GM18907 (cell line): Measurements from ENCODE around the gene UFD1.

Source experiments
- ATAC-seq: cut with Tn5 transposase; IDR thresholded peaks from one replicate; pipeline ENCODE4 v1.9.1; 2021; ENCODE audit warnings: mild to moderate bottlenecking, moderate library complexity; ENCODE audit not compliant: unreplicated experiment

The UFD1 gene

GRCh38 chr22:19478901-19479354, at the start of gene UFD1:
UFD1 (minus strand) TSS chr22:19479193; CDS start chr22:19479085, 108 bp downstream.
- peak; percentile 55 for ATAC-seq

DNA sequence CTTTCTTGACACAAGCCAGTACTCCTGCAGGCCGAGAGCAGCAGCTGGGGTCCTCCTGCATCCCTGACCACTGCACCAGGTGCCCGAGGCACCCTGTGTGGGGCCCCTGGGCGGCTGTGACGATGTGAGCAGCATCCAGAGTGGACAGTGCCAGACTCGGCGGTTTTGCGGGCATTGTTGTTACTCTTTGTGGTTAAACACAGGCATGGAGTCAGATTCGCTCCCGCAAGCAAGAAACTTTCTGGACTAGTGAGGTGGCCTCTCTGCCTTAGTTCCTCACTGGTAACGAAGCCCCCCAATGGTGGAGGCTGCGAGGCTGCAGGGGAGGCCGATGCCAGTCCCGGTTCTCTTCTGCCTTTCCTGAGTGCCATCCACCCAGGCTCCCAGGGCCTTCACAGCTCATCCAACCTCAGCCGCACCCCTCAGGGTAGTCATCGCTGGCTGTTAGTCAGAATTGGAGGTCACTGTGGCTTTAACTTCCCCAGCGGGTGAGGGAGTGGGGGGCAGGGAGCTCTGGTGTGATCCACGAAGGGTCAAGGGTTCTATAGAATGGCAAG, 48.9 kb upstream of the UFD1 start:
- ATAC-seq: no peak

GRCh38 chr22:19527321-19527721, 48.3 kb upstream of the UFD1 start:
- no peak for ATAC-seq

DNA sequence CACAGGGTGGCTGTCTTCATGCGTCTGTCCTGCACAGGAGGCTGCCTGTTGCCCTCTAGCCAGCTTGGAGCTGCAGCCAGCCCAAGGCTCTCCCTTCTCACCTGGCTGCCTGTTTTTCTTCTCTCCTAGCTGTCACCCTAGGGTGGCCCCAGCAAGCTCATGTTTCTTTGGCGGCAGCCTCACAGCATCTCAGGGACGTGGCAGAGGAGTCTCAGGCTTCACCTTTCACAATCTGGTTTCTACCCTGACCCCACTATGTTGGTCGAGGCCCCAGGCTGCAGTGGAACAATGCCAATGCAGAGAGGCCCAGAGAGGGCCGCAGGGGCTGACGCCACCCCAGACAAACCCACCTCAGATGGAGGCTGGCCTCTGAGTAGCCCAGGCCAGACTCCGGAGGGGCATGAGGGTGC, 47.7 kb upstream of the UFD1 start:
- ATAC-seq: no peak

- no peak for ATAC-seq
Measured at GRCh38 chr22:19526076-19526701, 47.2 kb upstream of the UFD1 start.

GRCh38 chr22:19525666-19526065, 46.7 kb upstream of the UFD1 start:
- ATAC-seq: no peak

- ATAC-seq: no peak
Measured at GRCh38 chr22:19525116-19525660, 46.2 kb upstream of the UFD1 start.

DNA sequence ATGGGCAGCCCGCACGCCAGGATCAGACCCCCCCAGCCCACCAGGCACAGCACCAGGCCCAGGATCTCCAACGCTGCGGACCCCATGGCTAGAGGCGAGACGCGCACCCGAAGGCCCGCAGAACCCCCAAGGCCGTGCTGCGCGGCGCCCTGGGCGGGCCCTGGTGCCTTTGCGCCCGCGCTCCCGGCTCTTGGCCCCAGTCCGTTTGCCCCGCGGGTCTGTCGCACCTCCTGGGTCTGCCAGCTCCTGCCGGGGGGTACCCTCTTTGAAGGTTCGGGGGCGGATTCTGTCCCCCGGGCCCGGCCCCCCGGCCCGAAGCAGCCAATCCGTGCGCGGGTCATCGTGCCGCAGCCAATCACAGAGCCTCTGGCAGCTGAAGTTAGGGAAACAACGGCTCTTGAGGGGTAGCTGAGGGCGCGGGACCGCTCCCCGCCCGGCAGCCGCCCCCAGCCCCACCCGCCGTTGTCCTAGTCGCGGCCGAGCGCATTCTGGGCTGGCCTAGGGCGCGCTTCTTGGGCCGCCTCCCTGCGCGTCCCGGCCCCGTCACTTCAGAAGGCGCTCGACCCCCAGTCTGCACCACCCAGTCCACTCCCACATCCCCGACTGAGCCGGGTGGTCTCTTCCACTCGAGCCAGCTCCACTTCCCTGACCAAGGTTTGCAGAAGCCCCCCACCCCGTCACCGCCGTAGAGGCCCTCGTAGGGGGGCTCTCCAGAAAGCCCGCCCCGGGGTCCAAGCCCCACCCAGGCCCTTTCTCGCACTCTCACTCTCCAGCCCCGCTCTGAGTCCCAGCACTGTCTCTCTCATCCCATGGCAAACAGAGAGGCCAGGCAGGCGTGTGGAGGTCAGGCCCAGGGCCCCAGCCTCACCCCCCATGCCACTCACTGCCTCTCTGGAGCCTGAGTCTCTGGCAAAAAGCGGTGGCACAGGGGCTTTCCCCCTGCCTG, 45.5 kb upstream of the UFD1 start, which contains the start of gene CLDN5:
Gene CLDN5 (minus strand): TSS at position 241 of the 946 bp plus-strand sequence. CDS start 155 bp downstream, at position 86.
- no peak for ATAC-seq

DNA sequence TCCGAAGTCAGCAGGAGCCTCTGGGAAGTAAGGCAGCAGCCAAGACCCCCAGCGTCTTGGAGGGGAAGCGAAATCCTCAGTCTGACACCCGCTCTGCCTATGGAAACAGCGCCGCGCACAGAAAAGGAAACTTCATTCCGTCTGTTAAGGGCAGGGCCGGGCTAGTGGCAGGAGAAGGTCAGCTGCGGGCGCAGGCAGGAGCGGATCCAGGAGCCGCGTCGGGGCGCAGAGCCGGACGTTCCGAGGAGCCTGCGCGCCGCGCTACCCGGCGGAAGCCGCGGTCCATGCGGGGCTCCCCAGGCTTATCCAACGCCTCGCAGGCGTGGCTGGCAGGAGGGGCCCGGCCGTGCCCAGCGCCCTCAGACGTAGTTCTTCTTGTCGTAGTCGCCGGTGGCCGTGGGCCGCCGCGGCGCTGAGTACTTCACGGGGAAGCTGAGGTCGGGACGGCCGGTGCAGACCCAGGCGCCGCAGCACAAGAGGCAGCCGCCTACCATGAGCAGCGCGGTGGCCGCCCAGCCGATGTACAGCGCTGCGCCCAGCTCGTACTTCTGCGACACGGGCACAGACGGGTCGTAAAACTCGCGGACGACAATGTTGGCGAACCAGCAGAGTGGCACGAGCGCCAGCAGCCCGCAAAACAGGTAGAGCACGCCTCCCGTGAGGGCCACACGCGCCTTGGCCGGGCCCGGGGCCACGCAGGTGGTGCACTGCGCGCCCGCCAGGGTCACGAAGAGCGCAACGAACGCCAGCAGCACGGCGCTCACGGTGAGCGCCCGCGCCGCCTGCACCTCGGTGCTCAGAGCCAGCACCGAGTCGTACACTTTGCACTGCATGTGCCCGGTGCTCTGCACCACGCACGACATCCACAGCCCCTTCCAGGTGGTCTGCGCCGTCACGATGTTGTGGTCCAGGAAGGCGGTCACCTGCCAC, 44.5 kb upstream of the UFD1 start:
- no peak for ATAC-seq

DNA sequence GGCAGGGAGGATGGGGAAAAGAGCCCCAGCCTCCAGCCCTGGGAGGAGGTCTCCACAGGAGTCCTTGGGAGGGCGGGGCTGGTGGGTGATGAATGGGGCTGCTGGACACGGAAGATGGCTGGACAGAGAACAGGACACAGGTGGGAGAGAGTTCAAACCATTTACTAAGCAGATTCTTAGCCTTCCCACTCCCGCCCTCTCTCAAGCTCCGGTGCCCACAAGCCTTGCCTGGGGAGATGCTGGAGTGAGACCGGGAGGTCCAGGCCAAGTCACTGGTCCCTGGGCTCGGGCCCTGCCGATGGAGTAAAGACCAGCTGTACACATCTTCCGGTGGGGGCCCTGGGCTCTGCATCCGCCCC, 43.9 kb upstream of the UFD1 start:
- no peak for ATAC-seq

- no peak for ATAC-seq
Measured at GRCh38 chr22:19522190-19522880, 43.3 kb upstream of the UFD1 start.

DNA sequence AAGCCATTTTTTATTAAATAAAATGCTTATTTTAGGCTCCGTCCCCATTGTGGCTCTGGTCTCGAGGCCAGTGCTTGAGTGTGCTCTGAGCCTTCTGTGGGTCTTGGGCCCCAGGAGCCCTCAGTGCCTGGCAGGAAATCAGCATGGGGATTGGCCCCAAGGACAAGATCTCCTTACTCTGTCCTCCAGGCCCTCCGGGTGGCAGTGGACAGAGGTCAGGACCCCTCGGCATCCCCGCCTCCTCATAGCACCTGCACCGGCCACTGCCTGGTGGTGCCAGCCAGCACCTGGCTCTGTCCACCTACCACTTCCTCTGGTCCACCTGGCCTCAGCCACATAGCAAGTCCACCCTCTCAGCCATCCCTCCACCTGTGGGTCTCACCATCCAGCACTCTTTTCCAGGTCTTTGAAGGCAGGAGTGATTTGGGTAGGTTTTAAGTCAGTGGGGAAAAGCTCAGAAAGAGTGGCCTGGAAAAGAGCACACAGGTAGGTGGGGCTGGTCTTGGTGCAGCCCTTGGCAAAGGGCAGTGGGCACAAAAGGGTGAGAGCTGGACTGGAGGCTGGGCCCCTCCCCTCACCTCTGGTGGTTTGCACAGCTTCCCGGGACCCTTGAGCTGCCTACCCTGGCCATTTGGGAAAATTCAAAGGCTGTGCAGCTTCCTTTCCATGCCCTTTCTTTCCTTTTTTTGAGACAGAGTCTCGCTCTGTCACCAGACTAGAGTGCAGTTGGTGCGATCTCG, 41.7 kb upstream of the UFD1 start:
- no peak for ATAC-seq

- ATAC-seq: no peak
Measured at GRCh38 chr22:19520007-19520406, 41.0 kb upstream of the UFD1 start.

DNA sequence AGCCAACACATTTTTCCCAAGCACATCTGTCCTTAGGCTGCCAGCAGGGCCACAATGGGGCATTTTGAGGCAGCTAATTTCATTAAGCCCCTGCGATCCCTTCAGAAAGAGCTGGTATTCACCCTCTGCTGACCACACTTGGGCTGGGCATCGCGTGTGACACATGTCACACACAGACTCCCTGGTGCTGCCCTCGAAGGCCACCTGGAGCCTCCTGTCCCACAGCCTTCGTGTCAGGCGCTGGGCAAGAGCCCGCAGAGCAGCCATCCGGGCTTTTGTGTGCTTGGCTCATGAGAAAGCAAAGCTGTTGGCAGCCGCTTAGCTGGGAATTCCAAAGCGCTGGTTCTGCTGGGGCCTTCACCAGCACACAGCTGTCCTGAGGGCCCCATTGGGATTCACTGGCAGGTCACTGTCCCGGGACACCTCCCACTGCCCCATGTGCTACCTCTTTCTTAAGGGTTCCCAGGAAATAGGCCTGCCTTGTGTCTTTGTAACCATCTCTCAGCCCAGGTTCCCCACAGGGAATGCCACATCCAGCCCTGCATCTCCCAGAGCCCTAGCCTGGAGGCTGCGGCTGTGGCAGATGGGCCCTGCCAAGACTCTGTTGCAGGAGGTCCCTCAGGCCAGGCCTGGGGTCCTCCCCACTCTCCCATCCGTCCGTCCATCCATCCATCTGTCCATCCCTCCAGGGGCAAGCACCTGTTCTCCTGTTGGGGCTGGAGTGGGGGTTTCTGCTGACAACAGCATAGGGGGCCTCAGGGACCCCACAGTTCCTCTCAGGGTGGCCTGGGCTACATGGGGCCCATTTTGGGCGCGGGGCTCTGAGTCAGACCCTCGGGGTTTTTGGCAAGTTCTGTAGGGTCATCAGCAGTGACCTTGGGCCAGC, 40.3 kb upstream of the UFD1 start:
- no peak for ATAC-seq

DNA sequence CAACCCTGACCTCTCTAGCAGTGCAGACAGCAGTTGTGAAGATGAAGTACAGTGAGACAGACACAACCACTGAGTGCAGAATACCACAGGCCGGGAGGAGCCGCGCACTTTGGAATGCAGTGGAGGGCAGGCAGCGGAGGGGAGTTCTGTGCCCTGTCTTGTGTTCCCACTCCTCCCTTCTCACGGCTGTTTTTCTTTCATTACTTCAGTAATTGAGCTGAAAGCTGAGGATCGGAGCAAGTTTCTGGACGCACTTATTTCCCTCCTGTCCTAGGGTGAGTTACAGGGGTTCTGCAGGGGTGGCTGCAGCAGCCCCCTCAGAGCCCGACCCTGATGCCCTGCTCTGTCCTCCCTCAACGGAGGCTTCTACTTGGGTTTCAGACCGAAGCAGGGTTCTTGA, 39.6 kb upstream of the UFD1 start:
- no peak for ATAC-seq

GRCh38 chr22:19517919-19518611, 39.1 kb upstream of the UFD1 start:
- ATAC-seq: no peak

GRCh38 chr22:19517171-19517500, 38.1 kb upstream of the UFD1 start:
- no peak for ATAC-seq
